ENCODE data around the gene PLEKHA5.
"Not testable (repeated sequence)": the region's sequence is repeated elsewhere in the genome, so short reads cannot be mapped to it uniquely, and the experiment has no call there.

PLEKHA5 gene

DNA sequence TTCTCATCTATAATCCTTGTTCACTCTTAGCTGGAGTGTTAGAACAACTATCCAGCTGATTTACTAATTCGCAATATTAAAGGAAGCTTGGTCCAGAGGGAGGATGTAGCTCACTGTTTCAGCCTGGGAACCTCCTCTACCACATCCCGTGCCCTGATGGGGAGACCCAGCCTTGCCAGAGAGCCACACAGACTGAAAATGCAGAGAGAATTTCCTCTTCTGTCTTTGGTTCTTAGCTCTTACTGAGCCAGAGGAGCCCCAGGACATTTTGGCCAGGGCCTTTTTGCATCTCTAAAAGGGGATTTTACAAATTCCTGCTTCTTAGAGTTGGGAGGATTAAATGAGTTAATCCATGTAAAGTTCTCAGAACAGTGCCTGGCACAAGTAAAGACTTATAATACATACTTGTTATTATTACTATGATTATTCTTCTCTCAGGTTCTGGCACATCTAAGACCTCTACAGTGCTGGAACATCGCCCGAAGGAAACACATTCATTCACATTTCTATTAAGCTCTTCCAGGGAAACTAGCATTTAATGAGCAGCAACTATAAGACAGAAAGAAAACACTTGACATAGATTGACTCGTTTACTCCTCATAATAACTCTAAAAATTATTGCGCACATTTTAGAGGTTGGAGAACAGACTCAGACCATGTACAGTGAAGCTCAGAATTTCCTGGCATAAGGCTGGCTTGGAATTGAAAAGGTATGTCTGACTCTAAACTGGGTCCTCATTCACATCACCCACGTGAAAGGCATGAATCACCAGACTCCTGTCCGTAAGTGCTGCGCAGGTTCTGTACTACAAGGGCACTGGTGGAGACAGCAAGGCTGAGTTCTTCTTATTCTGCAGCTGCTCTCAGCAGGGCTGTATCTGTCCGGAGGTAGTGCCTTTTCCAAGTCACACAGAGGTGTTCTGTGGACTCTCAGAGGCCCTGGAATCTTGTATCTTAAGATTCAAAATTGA, 282.0 kb downstream of the PLEKHA5 start:
- DNase-seq, result no peak

- no peak for DNase-seq
These were observed 283.3 kb downstream of the PLEKHA5 start for GRCh38 chr12:19412844-19413243.

DNA sequence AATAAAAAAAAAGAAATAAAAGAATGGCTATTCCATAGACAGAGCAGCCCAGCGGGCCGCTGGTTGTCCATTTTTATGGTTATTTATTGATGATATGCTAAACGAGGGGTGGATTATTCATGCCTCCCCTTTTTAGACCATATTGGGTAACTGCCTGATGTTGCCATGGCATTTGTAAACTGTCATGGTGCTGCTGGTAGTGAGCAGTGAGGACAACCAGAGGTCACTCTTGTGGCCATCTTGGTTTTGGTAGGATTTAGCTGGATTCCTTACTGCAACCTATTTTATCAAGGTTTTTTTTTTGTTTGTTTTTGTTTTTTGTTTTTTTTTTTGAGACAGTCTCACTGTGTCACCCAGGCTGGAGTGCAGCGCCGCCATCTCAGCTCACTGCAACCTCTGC, 284.0 kb downstream of the PLEKHA5 start:
- not testable (repeated sequence) for DNase-seq

DNA sequence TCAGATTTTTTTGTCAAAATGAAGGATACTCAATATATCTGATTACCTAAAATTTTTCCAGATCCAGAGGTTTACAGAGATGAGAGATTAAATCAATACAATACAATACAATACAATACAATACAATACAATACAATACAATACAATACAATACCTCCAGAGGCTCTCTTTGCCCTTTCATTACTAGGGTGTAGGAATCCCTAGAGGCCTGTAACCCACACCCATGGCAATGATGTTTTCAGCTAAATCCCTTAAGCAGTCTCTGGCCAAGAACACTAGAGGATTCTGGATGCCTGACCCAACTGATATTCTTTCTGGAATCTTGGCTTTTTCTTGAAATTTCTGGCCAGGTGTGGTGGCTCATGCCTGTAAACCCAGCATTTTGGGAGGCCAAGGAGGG, 286.0 kb downstream of the PLEKHA5 start:
- DNase-seq, result no peak

DNA sequence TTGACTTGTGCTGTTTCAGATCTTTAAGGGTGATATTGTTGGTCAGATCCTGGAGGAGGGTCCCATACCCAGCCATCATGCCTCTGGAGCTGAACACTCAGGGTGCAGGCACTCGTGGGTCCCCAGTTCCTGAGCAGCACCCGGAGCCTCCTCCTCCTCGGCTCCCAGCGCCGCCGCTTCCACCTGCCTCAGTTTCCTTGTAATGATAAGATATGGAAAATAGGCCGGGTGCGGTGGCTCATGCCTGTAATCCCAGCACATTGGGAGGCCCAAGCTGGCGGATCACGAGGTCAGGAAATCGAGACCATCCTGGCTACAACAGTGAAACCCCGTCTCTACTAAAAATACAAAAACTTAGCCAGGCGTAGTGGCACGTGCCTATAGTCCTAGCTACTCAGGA, 289.6 kb downstream of the PLEKHA5 start:
- DNase-seq, result no peak

DNA sequence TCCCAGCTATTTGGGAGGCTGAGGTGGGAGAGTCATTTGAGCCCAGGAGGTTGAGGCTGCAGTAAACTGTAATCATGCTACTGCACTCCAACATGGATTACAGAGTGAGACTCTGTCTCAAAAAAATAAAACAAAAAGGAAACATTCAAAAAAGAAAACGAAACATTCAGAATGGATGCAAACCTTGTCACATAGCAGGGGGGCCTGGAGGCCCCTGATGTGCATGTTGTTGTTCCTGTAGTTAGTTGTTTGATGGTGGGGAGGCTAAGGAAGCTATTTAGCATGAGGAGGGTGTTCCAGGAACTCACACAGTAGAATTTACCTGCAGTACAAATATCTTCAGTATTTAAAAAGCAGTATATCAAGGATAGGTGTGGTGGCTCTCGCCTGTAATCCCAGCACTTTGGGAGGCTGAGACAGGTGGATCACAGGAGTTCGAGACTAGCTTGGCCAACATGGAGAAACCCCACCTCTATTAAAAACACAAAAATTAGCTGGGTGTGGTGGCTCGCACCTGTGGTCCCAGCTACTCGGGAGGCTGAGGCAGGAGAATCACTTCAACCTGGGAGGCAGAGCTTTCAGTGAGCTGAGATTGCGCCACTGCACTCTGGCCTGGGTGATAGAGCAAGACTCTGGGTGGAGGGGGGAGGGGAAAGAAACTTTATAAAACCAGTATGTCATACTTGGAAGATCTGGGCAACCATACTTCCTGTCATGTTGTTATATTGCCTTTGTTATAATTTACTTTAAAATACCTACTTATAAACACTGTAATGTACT, 292.2 kb downstream of the PLEKHA5 start:
- DNase-seq, result no peak

GRCh38 chr12:19423166-19423930, 293.8 kb downstream of the PLEKHA5 start:
- no peak for DNase-seq

Data from midbrain (tissue), 1 donor.